CD14-positive monocyte (primary cell): ENCODE results near the gene RNF141. TPM values are rescaled to one million over a fixed set of nuclear protein-coding genes. Genes with fewer than 3 reads are reported as not detected.

Experiments used
- DNase-seq, 3 donors: peaks; one replicate each; pipeline ENCODE4 v3.0.0-alpha.2; 2011 to 2022
- H2AFZ ChIP-seq: 2 replicates; pipeline ENCODE4 v1.6.0; 2012; ENCODE audit warnings: mild to moderate bottlenecking, low read depth, low read length, inconsistent platforms; ENCODE audit not compliant: insufficient read depth, poor library complexity, severe bottlenecking
- H3K27ac ChIP-seq, 2 donors: 1 replicate in 1 of 2; 2 replicates in 1 of 2; pipeline ENCODE4 v1.5.1; 2012 to 2013; ENCODE audit warnings: low read length in 2 of 2, control low read depth in 1 of 2, inconsistent platforms in 1 of 2, low read depth in 1 of 2, mild to moderate bottlenecking in 1 of 2
- H3K27me3 ChIP-seq, 2 donors: one replicate each; pipeline versions ENCODE4 v1.6.0 to v1.6.1; 2011 to 2013; ENCODE audit warnings: low read length in 2 of 2; ENCODE audit not compliant: control insufficient read depth in 2 of 2, insufficient read depth in 2 of 2
- H3K36me3 ChIP-seq, 2 donors: replicated peaks in 1 of 2; 1 replicate in 1 of 2; 2 replicates in 1 of 2; pipeline versions ENCODE4 v1.5.1 to v1.6.1; 2012 to 2013; ENCODE audit warnings: low read length in 2 of 2, control low read depth in 1 of 2, inconsistent platforms in 1 of 2, mild to moderate bottlenecking in 1 of 2; ENCODE audit not compliant: insufficient read depth in 2 of 2, control insufficient read depth in 1 of 2
- H3K4me1 ChIP-seq, 2 donors: 1 replicate in 1 of 2; 2 replicates in 1 of 2; pipeline versions ENCODE4 v1.5.1 to v1.6.1; 2012 to 2013; ENCODE audit warnings: low read length in 2 of 2, control low read depth in 1 of 2, inconsistent platforms in 1 of 2, mild to moderate bottlenecking in 1 of 2, moderate library complexity in 1 of 2; ENCODE audit not compliant: insufficient read depth in 2 of 2, control insufficient read depth in 1 of 2
- H3K4me2 ChIP-seq: replicated peaks from 2 replicates; pipeline ENCODE3; 2012; ENCODE audit warnings: low read length, moderate library complexity, mild to moderate bottlenecking; ENCODE audit not compliant: poor library complexity, severe bottlenecking; ENCODE audit errors: extremely low read depth
- H3K4me3 ChIP-seq, 3 experiments: fragments of 200-600 bp in 1 of 3; sonication (generic) in 1 of 3; replicated peaks in 1 of 3; 1 replicate in 2 of 3; 2 replicates in 1 of 3; pipeline ENCODE4 v1.5.1; 2011 to 2013; ENCODE audit warnings: low read length in 3 of 3, mild to moderate bottlenecking in 3 of 3, control low read depth in 2 of 3, low read depth in 2 of 3, inconsistent platforms in 1 of 3, moderate library complexity in 1 of 3
- H3K79me2 ChIP-seq: 2 replicates; pipeline ENCODE4 v1.6.0; 2012; ENCODE audit warnings: mild to moderate bottlenecking, control low read depth, inconsistent platforms, low read length, moderate library complexity; ENCODE audit not compliant: insufficient read depth
- H3K9ac ChIP-seq: 2 replicates; pipeline ENCODE4 v1.6.0; 2017; ENCODE audit warnings: low read length, mild to moderate bottlenecking; ENCODE audit not compliant: insufficient read depth, poor library complexity, severe bottlenecking
- H3K9me3 ChIP-seq, 2 donors: replicated peaks in 1 of 2; 1 replicate in 1 of 2; 2 replicates in 1 of 2; pipeline versions ENCODE4 v1.5.1 to v1.6.1; 2012 to 2013; ENCODE audit warnings: low read length in 2 of 2, control low read depth in 1 of 2; ENCODE audit not compliant: control insufficient read depth in 1 of 2, insufficient read depth in 1 of 2
- H4K20me1 ChIP-seq: 2 replicates; pipeline ENCODE4 v1.6.0; 2012; ENCODE audit warnings: mild to moderate bottlenecking, low read length, control low read depth, moderate library complexity; ENCODE audit not compliant: insufficient read depth
- H3K27ac Mint-ChIP-seq, 7 donors: one replicate each; pipeline ENCODE4 v1.8.0; 2020; ENCODE audit warnings: mild to moderate bottlenecking in 7 of 7, mixed read lengths in 7 of 7, moderate library complexity in 6 of 7, inconsistent platforms in 2 of 7
- H3K27me3 Mint-ChIP-seq, 3 donors: one replicate each; pipeline ENCODE4 v1.8.0; 2021 to 2022; ENCODE audit warnings: low read depth in 3 of 3, mild to moderate bottlenecking in 3 of 3, mixed read lengths in 3 of 3, moderate library complexity in 3 of 3, inconsistent platforms in 1 of 3
- H3K36me3 Mint-ChIP-seq, 2 donors: one replicate each; pipeline ENCODE4 v1.8.0; 2020; ENCODE audit warnings: mixed read lengths in 2 of 2, inconsistent platforms in 1 of 2, mild to moderate bottlenecking in 1 of 2
- H3K4me1 Mint-ChIP-seq: one replicate; pipeline ENCODE4 v1.8.0; 2020; ENCODE audit warnings: mild to moderate bottlenecking, mixed read lengths
- H3K4me3 Mint-ChIP-seq, 2 donors: one replicate each; pipeline ENCODE4 v1.8.0; 2020; ENCODE audit warnings: mild to moderate bottlenecking in 2 of 2, mixed read lengths in 2 of 2, moderate library complexity in 1 of 2
- H3K9me3 Mint-ChIP-seq, 7 donors: one replicate each; pipeline ENCODE4 v1.8.0; 2020 to 2022; ENCODE audit warnings: mixed read lengths in 7 of 7, mild to moderate bottlenecking in 6 of 7, moderate library complexity in 6 of 7, inconsistent platforms in 2 of 7
- WGBS: methylation state at CpG from one replicate; pipeline ENCODE4 v1.1.5; 2013; ENCODE audit warnings: missing lambda C conversion rate; ENCODE audit not compliant: insufficient coverage; 5-methylcytosine and 5-hydroxymethylcytosine counted together
- intact Hi-C, 2 donors: fragments of 100-400 bp; cut with micrococcal nuclease; formaldehyde crosslinking; loops; one replicate each; pipeline versions ENCODE4 v1.15.0 to v1.15.1; 2023
- polyA plus RNA-seq, 3 donors: library from polyadenylated mRNA; depleted of rRNA in 1 of 3; unstranded in 2 of 3; stranded (reverse) in 1 of 3; fragments of 300-500 nt in 2 of 3; fragments of >200 nt in 1 of 3; fragmentation: Illumina TruSeq in 2 of 3; gene quantifications; 1 replicate in 2 of 3; 2 replicates in 1 of 3; pipeline ENCODE4 v1.2.3, GENCODE V29; 2012 to 2021
- TF ChIP-seq, protein P1 (sequence below): fragments of 200-600 bp; IDR thresholded peaks from one replicate; pipeline ENCODE4 v1.8.0; 2022; ENCODE audit warnings: antibody characterized with exemption, mild to moderate bottlenecking

RNF141 gene
- polyA plus RNA-seq, 3 donors: 19.7 to 114 (median 98.3) TPM

DNA sequence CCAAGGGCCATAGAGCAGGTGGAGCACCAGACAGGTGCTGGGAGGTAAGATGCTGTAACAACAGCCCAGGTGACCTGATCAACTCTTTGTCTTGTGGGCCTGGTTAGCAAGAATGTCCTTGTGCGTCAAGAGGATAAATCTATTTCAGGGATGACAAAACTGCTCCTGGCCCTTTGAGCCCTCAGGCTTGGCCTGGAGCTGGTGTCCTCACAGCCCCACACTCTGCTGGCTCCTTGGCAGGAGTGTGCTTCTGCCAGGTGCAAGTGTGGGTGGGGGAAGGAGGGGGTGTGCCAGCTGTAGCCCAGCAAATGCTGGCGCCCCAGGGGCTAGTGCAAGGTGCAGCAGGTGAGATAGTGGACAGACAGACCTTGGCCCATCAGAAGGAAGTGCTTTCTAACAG, 66.4 kb downstream of the RNF141 start:
- peaks cover 64% of the 10 kb centered on the region for H4K20me1 ChIP-seq
- no peak overlapping the region for H3K27ac ChIP-seq
- H3K36me3 ChIP-seq: peaks cover 43 to 67% of the 10 kb centered on the region in 2 donors
- no peaks in the 10 kb centered on the region for H3K27me3 Mint-ChIP-seq
- H3K9me3 Mint-ChIP-seq: peaks cover 0 to 3% (median 0%) of the 10 kb centered on the region in 7 donors
- no peak overlapping the region for H3K4me2 ChIP-seq
- H3K4me3 Mint-ChIP-seq: no peak overlapping the region
- intact Hi-C loops: no loop called here
- H3K36me3 Mint-ChIP-seq: peaks cover 62 to 65% of the 10 kb centered on the region in 2 donors
- peaks cover 6 to 11% of the 10 kb centered on the region in 2 donors for H3K4me1 ChIP-seq
- H3K79me2 ChIP-seq: peaks cover 63% of the 10 kb centered on the region
- H3K9me3 ChIP-seq: no peaks in the 10 kb centered on the region
- no peak overlapping the region for H2AFZ ChIP-seq
- 100% methylated on average over 1 of the region's 2 CpGs for WGBS
- no peaks in the 10 kb centered on the region for H3K27me3 ChIP-seq
- TF ChIP-seq, protein P1, sequence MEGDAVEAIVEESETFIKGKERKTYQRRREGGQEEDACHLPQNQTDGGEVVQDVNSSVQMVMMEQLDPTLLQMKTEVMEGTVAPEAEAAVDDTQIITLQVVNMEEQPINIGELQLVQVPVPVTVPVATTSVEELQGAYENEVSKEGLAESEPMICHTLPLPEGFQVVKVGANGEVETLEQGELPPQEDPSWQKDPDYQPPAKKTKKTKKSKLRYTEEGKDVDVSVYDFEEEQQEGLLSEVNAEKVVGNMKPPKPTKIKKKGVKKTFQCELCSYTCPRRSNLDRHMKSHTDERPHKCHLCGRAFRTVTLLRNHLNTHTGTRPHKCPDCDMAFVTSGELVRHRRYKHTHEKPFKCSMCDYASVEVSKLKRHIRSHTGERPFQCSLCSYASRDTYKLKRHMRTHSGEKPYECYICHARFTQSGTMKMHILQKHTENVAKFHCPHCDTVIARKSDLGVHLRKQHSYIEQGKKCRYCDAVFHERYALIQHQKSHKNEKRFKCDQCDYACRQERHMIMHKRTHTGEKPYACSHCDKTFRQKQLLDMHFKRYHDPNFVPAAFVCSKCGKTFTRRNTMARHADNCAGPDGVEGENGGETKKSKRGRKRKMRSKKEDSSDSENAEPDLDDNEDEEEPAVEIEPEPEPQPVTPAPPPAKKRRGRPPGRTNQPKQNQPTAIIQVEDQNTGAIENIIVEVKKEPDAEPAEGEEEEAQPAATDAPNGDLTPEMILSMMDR: no peak
- H3K9ac ChIP-seq: no peak overlapping the region
- H3K4me1 Mint-ChIP-seq: peaks cover 14% of the 10 kb centered on the region
- DNase-seq: no peak
- H3K27ac Mint-ChIP-seq: peak overlapping the region in 2 of 7 donors; percentile 21 to 72
- H3K4me3 ChIP-seq: no peak overlapping the region

DNA sequence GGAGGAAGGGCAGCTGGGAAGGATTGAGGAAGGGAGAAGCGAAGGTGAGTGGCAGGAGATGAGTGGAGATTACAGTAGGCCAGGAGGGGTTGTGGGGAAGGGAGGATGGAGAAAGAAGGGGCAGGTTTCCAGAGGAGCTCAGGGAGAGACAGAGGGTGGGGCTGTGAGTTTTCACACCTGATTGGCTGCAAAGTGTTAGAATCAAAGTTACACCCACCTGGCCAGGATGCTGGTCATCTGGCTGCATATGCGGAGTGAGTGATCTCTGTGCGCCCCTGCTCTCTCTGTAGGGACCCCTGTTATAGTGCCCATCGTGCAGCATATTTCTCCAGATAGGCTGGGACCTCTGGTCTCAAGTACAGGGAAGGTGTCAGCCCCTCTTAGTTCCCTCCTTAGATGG, 67.6 kb downstream of the RNF141 start:
- Histone ChIP-seq H3K4me2 (no peak overlapping the region), H3K4me1 (peaks cover 6 to 11% of the 10 kb centered on the region in 2 donors), H3K36me3 (peaks cover 32 to 55% of the 10 kb centered on the region in 2 donors), H3K9ac (no peak overlapping the region), H3K79me2 (peaks cover 56% of the 10 kb centered on the region), H2AFZ (no peak overlapping the region), H3K27ac (no peak overlapping the region), H3K9me3 (no peaks in the 10 kb centered on the region), H4K20me1 (peaks cover 54% of the 10 kb centered on the region), H3K4me3 (no peak overlapping the region), H3K27me3 (no peaks in the 10 kb centered on the region)
- Mint-ChIP-seq H3K4me3 (no peak overlapping the region), H3K9me3 (peaks cover 0 to 4% (median 0%) of the 10 kb centered on the region in 7 donors), H3K36me3 (peaks cover 57% of the 10 kb centered on the region in 2 donors), H3K4me1 (peaks cover 18% of the 10 kb centered on the region), H3K27ac (peak overlapping the region in 2 of 7 donors; percentile 10 to 44), H3K27me3 (no peaks in the 10 kb centered on the region)
- TF ChIP-seq, protein P1: no peak
- 100% methylated on average over 4 of the region's 4 CpGs for WGBS
- intact Hi-C loops: no loop called here
- no peak for DNase-seq
